Neural cell (in vitro differentiated cells): ENCODE data around the gene LMBRD1. TPM values are rescaled to one million over a fixed set of nuclear protein-coding genes. Genes with fewer than 3 reads are reported as not detected.

Experiments used
- H2AFZ ChIP-seq: fragments of 200-600, 300-800 bp; sonication (generic), shearing (Covaris generic); 2 replicates; pipeline ENCODE4 v1.6.0; 2014; ENCODE audit warnings: low read depth, mild to moderate bottlenecking, antibody characterized with exemption, low read length, moderate library complexity
- H3F3A ChIP-seq: fragments of 200-600 bp; shearing (Covaris generic); 2 replicates; pipeline ENCODE4 v1.6.1; 2016; ENCODE audit warnings: mild to moderate bottlenecking, moderate library complexity, mixed read lengths, antibody characterized with exemption, low read length; ENCODE audit not compliant: insufficient read depth, poor library complexity, severe bottlenecking
- H3K27ac ChIP-seq: fragments of 200-600, 300-800 bp; sonication (generic), shearing (Covaris generic); 2 replicates; pipeline ENCODE4 v1.5.1; 2014; ENCODE audit warnings: mild to moderate bottlenecking, low read length, moderate library complexity
- H3K27me3 ChIP-seq: fragments of 300-800, 200-600 bp; sonication (generic), shearing (Covaris generic); 2 replicates; pipeline ENCODE4 v1.6.0; 2014; ENCODE audit warnings: mild to moderate bottlenecking, low read depth, low read length, moderate library complexity; ENCODE audit not compliant: insufficient read depth
- H3K36me3 ChIP-seq: fragments of 300-800, 200-600 bp; sonication (generic), shearing (Covaris generic); 2 replicates; pipeline ENCODE4 v1.5.1; 2014; ENCODE audit warnings: mild to moderate bottlenecking, antibody characterized with exemption, low read length, moderate library complexity; ENCODE audit not compliant: insufficient read depth
- H3K4me2 ChIP-seq: fragments of 300-800, 200-600 bp; sonication (generic), shearing (Covaris generic); 2 replicates; pipeline ENCODE4 v1.6.0; 2014; ENCODE audit warnings: mild to moderate bottlenecking, low read length
- H3K4me3 ChIP-seq: fragments of 300-800, 200-600 bp; sonication (generic), shearing (Covaris generic); 2 replicates; pipeline ENCODE4 v1.5.1; 2014; ENCODE audit warnings: mild to moderate bottlenecking, low read length, moderate library complexity
- H3K79me2 ChIP-seq: fragments of 200-600 bp; shearing (Covaris generic); replicated peaks from 2 replicates; pipeline ENCODE4 v1.6.0; 2014; ENCODE audit warnings: mild to moderate bottlenecking, low read length, moderate library complexity; ENCODE audit not compliant: insufficient read depth
- H3K9ac ChIP-seq: fragments of 300-800, 200-600 bp; sonication (generic), shearing (Covaris generic); 2 replicates; pipeline ENCODE4 v1.6.1; 2016; ENCODE audit warnings: mild to moderate bottlenecking, low read length, mixed read lengths
- H3K9me2 ChIP-seq: fragments of 200-600 bp; shearing (Covaris generic); 2 replicates; pipeline ENCODE4 v1.6.1; 2016; ENCODE audit warnings: mild to moderate bottlenecking, low read length, mixed read lengths; ENCODE audit not compliant: insufficient read depth
- H3K9me3 ChIP-seq: fragments of 200-600, 300-800 bp; sonication (generic), shearing (Covaris generic); 2 replicates; pipeline ENCODE4 v1.6.1; 2016; ENCODE audit warnings: mild to moderate bottlenecking, mixed run types, low read length, moderate library complexity, mixed read lengths
- H4K20me1 ChIP-seq: fragments of 200-600 bp; shearing (Covaris generic); 2 replicates; pipeline ENCODE4 v1.6.1; 2016; ENCODE audit warnings: mild to moderate bottlenecking, mixed run types; ENCODE audit not compliant: insufficient read depth
- CTCF ChIP-seq: fragments of 450-650 bp; IDR thresholded peaks from 2 replicates; pipeline ENCODE4 v1.5.1; 2014; ENCODE audit warnings: antibody characterized with exemption, mild to moderate bottlenecking, moderate library complexity; ENCODE audit not compliant: poor library complexity, severe bottlenecking
- EP300 ChIP-seq: fragments of 450-650 bp; conservative IDR thresholded peaks from 2 replicates; pipeline ENCODE4 v1.6.1; 2014; ENCODE audit warnings: antibody characterized with exemption, mild to moderate bottlenecking, moderate library complexity; ENCODE audit not compliant: poor library complexity, severe bottlenecking
- EZH2 ChIP-seq: fragments of 200-600, 300-800 bp; shearing (Covaris generic), sonication (generic); IDR thresholded peaks from 2 replicates; pipeline ENCODE4 v1.6.1; 2014; ENCODE audit warnings: antibody characterized with exemption, low read length, borderline replicate concordance, mild to moderate bottlenecking; ENCODE audit not compliant: insufficient read depth, poor library complexity, severe bottlenecking
- MXI1 ChIP-seq: fragments of 450-650 bp; conservative IDR thresholded peaks from 2 replicates; pipeline ENCODE4 v1.6.1; 2014; ENCODE audit warnings: antibody characterized with exemption, mild to moderate bottlenecking; ENCODE audit not compliant: poor library complexity, severe bottlenecking
- POLR2AphosphoS5 ChIP-seq: IDR thresholded peaks from 2 replicates; pipeline ENCODE4 v1.6.1; 2012
- RAD21 ChIP-seq: fragments of 450-650 bp; conservative IDR thresholded peaks from 2 replicates; pipeline ENCODE4 v1.6.1; 2014; ENCODE audit warnings: antibody characterized with exemption, mild to moderate bottlenecking, moderate library complexity
- REST ChIP-seq: IDR thresholded peaks from 2 replicates; pipeline ENCODE4 v1.6.1; 2012; ENCODE audit warnings: borderline replicate concordance
- SMC3 ChIP-seq: fragments of 450-650 bp; conservative IDR thresholded peaks from 2 replicates; pipeline ENCODE4 v1.6.1; 2014; ENCODE audit warnings: antibody characterized with exemption, mild to moderate bottlenecking, moderate library complexity; ENCODE audit not compliant: poor library complexity
- TAF1 ChIP-seq: IDR thresholded peaks from 2 replicates; pipeline ENCODE4 v1.6.1; 2012; ENCODE audit warnings: low read depth
- polyA plus RNA-seq: library from polyadenylated mRNA; depleted of rRNA; stranded (reverse); fragments of >200 nt; gene quantifications from 2 replicates; pipeline ENCODE4 v1.2.3, GENCODE V29; 2014

Gene LMBRD1
- polyA plus RNA-seq, 1 donor from 2014 or later: 84.2 TPM

DNA sequence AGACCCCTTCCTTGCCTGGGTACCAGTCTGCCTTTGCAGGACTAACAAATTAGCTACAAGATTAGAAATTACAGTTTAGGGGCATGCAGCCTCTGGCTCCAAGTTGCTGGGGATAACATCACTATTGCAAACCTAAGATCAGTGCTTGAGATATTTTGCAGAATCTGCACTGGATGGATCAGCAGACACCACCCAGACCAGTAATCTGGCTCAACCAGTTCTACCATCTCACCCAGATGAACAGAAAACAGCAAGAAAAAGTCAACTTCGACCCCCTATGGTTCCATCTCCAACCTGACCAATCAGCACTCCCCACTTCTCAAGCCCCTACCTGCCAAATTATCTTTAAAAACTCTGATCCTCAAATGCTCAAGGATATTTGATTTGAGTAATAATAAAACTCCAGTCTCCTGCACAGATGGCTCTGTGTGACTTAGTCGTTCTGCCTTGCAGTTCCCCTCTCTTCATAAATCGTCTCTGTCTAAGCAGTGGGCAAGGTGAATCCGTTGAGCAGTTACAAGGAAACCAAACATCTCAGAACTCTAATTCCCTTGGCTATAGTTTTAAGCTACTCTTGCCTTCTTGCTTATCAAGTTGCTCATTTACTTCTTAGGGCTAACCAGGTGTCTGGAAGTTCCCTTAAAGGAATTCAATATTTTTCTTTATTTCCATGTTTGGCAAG is 16.1 kb upstream of the LMBRD1 start:
- no peak overlapping the region for H3K9ac ChIP-seq
- H3K36me3 ChIP-seq: no peaks in the 10 kb centered on the region
- H2AFZ ChIP-seq: no peak overlapping the region
- no peak overlapping the region for H3K4me3 ChIP-seq
- no peak overlapping the region for H3K4me2 ChIP-seq
- H4K20me1 ChIP-seq: no peaks in the 10 kb centered on the region
- no peaks in the 10 kb centered on the region for H3K9me2 ChIP-seq
- H3K27ac ChIP-seq: no peak overlapping the region
- TF ChIP-seq SMC3 (no peak), EP300 (no peak), CTCF (no peak), TAF1 (no peak), EZH2 (no peak), RAD21 (no peak)
- no peaks in the 10 kb centered on the region for H3F3A ChIP-seq
- H3K9me3 ChIP-seq: no peaks in the 10 kb centered on the region
- no peaks in the 10 kb centered on the region for H3K27me3 ChIP-seq
- no peaks in the 10 kb centered on the region for H3K79me2 ChIP-seq

DNA sequence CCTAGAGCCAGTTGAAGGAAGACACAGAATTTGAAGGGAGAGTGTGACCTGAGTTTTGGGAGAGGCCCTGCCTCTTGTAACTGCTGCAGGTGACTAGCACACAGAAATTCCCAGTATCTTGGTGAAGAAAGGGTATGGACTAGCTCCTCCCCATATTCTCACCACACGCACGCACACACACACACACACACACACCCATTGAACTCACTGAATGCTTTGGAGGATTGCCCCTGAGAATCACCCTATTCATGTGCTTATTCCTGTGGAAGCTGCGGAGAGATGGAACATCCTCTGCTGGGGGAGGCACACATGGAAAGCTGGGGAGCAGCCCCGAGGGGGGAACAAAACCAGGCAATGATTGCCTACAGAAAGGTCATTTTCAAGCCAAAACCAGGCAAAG is 6.2 kb upstream of the LMBRD1 start:
- Histone ChIP-seq H2AFZ (no peak overlapping the region), H3F3A (no peaks in the 10 kb centered on the region), H3K4me2 (no peak overlapping the region), H3K27ac (no peak overlapping the region), H3K4me3 (no peak overlapping the region), H3K9me2 (no peaks in the 10 kb centered on the region), H3K36me3 (no peaks in the 10 kb centered on the region), H3K79me2 (no peaks in the 10 kb centered on the region), H4K20me1 (no peaks in the 10 kb centered on the region), H3K9me3 (no peaks in the 10 kb centered on the region), H3K27me3 (no peaks in the 10 kb centered on the region), H3K9ac (no peak overlapping the region)
- no peak for TF ChIP-seq POLR2AphosphoS5
- TF ChIP-seq SMC3: no peak
- no peak for TF ChIP-seq EZH2
- no peak for TF ChIP-seq TAF1
- no peak for TF ChIP-seq MXI1
- TF ChIP-seq EP300: no peak
- TF ChIP-seq CTCF: no peak
- TF ChIP-seq RAD21: no peak
- TF ChIP-seq REST: no peak
